Measurements from ENCODE around the gene NDUFB7. TPM values are rescaled to one million over a fixed set of nuclear protein-coding genes. Genes with fewer than 3 reads are reported as not detected.

The NDUFB7 gene
- total RNA-seq, 1 donor from 2014 or later: 612 TPM

- TF ChIP-seq, protein P1, sequence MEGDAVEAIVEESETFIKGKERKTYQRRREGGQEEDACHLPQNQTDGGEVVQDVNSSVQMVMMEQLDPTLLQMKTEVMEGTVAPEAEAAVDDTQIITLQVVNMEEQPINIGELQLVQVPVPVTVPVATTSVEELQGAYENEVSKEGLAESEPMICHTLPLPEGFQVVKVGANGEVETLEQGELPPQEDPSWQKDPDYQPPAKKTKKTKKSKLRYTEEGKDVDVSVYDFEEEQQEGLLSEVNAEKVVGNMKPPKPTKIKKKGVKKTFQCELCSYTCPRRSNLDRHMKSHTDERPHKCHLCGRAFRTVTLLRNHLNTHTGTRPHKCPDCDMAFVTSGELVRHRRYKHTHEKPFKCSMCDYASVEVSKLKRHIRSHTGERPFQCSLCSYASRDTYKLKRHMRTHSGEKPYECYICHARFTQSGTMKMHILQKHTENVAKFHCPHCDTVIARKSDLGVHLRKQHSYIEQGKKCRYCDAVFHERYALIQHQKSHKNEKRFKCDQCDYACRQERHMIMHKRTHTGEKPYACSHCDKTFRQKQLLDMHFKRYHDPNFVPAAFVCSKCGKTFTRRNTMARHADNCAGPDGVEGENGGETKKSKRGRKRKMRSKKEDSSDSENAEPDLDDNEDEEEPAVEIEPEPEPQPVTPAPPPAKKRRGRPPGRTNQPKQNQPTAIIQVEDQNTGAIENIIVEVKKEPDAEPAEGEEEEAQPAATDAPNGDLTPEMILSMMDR (IDR thresholded peaks at IDR 0.05): no peak
- H3K36me3 ChIP-seq: no peaks in the 10 kb centered on the region
- no peaks in the 10 kb centered on the region for H3K9me3 ChIP-seq
- H3K4me3 ChIP-seq: no peak overlapping the region
- DNase-seq (ENCODE audit: low spot score in 2 of 2): no peak
- peaks cover 9 to 32% of the 10 kb centered on the region in 2 donors for H3K4me1 ChIP-seq
- intact Hi-C loops (cut with DNase I): no loop called here
- no peaks in the 10 kb centered on the region for H3K27me3 ChIP-seq
- H3K27ac ChIP-seq: no peak overlapping the region
Measured at GRCh38 chr19:14558370-14559066, 13.3 kb downstream of the NDUFB7 start.

DNA sequence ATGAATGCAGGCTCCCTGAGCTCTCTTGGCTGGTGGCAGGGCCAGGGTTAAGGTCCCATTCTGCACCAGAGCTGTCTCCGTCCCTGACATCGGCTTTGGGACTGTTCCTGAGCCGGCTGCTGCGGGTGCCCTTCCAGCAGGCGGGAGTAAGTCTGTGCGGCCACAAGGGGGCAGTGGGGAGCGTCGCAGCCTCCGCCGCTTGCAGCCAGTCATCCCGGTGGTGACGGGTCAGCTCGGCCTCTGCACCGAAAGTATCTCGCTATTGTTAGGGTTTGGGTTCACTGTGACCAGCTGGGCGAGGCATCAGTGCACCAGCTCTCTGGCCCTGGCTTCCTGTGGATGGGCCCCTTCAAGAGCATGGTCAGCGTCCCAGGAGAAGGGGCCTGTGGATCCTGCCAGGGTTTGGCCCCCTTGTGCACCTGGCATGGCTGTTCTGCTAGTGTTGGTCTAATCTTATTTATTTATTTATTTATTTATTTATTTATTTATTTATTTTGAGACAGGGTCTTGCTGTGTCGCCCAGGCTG lies 15.1 kb downstream of the NDUFB7 start:
- peaks cover 5 to 20% of the 10 kb centered on the region in 2 donors for H3K4me1 ChIP-seq
- H3K36me3 ChIP-seq: no peaks in the 10 kb centered on the region
- no peaks in the 10 kb centered on the region for H3K9me3 ChIP-seq
- intact Hi-C loops (cut with DNase I): loop anchor here (1.0 kb wide), 1 partner anchor 16 kb away; the partner anchor contains the start of gene NDUFB7
- TF ChIP-seq, protein P1 (IDR thresholded peaks at IDR 0.05): peak; percentile 79 to 97 (median 96)
- peak overlapping the region in 1 of 2 donors; percentile 44 for H3K4me3 ChIP-seq
- no peaks in the 10 kb centered on the region for H3K27me3 ChIP-seq
- H3K27ac ChIP-seq: peak overlapping the region in 1 of 2 donors; percentile 15
- DNase-seq (ENCODE audit: low spot score in 2 of 2): peak in 1 of 2 donors; percentile 79

DNA sequence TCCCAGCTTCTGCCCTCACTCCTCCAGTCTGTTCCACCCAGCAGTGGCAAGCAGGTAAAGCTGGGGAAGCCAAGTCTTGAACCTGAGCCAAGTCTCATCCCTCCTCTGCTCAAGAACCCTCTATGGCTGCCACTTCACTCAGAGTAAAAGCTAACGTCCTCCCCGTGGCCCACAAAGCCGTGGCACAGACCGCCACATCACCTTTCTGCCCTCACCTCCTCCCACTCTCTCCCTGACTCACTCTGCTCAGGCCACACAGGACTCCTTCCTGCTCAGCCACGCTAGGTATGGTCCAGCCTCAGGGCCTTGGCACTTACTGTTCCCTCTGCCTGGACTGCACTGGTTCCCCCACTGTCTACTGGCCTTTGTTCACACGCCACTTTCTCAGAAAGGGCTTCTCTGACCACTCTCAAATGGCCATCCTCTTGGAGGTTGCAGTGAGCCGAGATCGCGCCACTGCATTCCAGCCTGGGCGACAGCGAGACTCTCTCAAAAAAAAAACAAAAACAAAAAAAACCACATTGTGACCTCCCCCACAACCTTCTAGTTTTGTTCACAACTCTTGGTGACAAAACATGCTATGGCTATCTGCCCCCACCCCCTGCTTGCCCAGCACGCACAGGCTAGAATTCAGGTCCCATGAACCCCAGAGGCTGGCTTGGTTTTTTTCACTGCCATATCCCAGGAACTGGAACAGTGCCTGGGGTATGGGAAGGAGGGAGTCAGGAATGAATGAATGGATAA lies 15.8 kb downstream of the NDUFB7 start:
- H3K4me3 ChIP-seq: peak overlapping the region in 1 of 2 donors; percentile 44
- H3K36me3 ChIP-seq: no peaks in the 10 kb centered on the region
- no peak for DNase-seq (ENCODE audit: low spot score in 2 of 2)
- TF ChIP-seq, protein P1 (IDR thresholded peaks at IDR 0.05): no peak
- no peaks in the 10 kb centered on the region for H3K9me3 ChIP-seq
- H3K27ac ChIP-seq: peak overlapping the region in 1 of 2 donors; percentile 15
- H3K27me3 ChIP-seq: no peaks in the 10 kb centered on the region
- intact Hi-C loops (cut with DNase I): loop anchor here (1.0 kb wide), 1 partner anchor 16 kb away; the partner anchor contains the start of gene NDUFB7
- peaks cover 0 to 14% of the 10 kb centered on the region in 2 donors for H3K4me1 ChIP-seq

DNA sequence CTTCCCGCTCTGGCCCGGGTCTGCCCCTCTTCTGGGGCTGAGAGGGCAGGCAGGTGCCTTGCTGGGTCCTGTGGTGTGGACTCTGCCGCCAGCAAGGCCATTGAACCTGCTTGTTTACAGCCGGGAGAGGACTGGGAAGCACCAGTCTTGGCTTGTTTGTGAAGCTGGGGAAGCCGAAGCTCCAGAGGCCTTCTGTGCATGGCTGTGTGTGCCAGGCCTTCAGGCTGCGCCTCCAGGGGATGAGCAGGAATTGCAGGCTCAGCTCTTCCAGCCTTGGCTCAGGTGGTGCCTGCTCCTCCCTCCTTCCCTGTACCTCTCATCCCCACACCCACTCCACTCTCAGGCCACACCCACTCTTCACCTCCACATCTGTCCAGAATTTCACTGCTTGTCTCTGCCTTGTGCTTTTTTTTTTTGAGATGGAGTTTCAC lies 17.5 kb downstream of the NDUFB7 start:
- Histone ChIP-seq H3K27me3 (no peaks in the 10 kb centered on the region), H3K4me1 (peaks cover 0 to 8% of the 10 kb centered on the region in 2 donors), H3K36me3 (peaks cover 0 to 2% of the 10 kb centered on the region in 2 donors), H3K9me3 (no peaks in the 10 kb centered on the region), H3K27ac (no peak overlapping the region), H3K4me3 (no peak overlapping the region)
- TF ChIP-seq, protein P1 (IDR thresholded peaks at IDR 0.05): no peak
- intact Hi-C loops (cut with DNase I): no loop called here
- no peak for DNase-seq (ENCODE audit: low spot score in 2 of 2)

- H3K9me3 ChIP-seq: no peaks in the 10 kb centered on the region
- peaks cover 0 to 5% of the 10 kb centered on the region in 2 donors for H3K36me3 ChIP-seq
- no peak overlapping the region for H3K27ac ChIP-seq
- intact Hi-C loops (cut with DNase I): no loop called here
- DNase-seq (ENCODE audit: low spot score in 2 of 2): no peak
- TF ChIP-seq, protein P1 (IDR thresholded peaks at IDR 0.05): no peak
- peaks cover 0 to 8% of the 10 kb centered on the region in 2 donors for H3K4me1 ChIP-seq
- H3K27me3 ChIP-seq: no peaks in the 10 kb centered on the region
- H3K4me3 ChIP-seq: no peak overlapping the region
Measured at GRCh38 chr19:14553939-14554243, 18.0 kb downstream of the NDUFB7 start.

Measured in ascending aorta (tissue), 2 donors.